Measurements from ENCODE around the gene DYRK1A.

GRCh38 chr21:37458669-37459276 is 92.2 kb downstream of the DYRK1A start:
- no peak for TF ChIP-seq CTCF (conservative IDR thresholded peaks at IDR 0.05; ENCODE audit: low read length)
- TF ChIP-seq EZH2phosphoT487 (IDR thresholded peaks at IDR 0.05; ENCODE audit: borderline replicate concordance): no peak
